NT2/D1 (cell line): ENCODE results near the gene HRH2.

Source experiments
- DNase-seq: peaks from one replicate; pipeline ENCODE4 v3.0.0-alpha.2; 2011; ENCODE audit warnings: low read depth, low spot score
- H3K27me3 ChIP-seq: 2 replicates; pipeline ENCODE4 v1.6.0; 2011; ENCODE audit warnings: mild to moderate bottlenecking; ENCODE audit not compliant: insufficient read length, insufficient read depth
- H3K36me3 ChIP-seq: 2 replicates; pipeline ENCODE4 v1.6.1; 2011; ENCODE audit warnings: mild to moderate bottlenecking, low read length, mixed read lengths; ENCODE audit not compliant: insufficient read depth, insufficient read length
- H3K4me1 ChIP-seq: 2 replicates; pipeline ENCODE4 v1.5.1; 2011; ENCODE audit not compliant: insufficient read depth, insufficient read length
- H3K4me3 ChIP-seq: 2 replicates; pipeline ENCODE4 v1.5.1; 2011; ENCODE audit warnings: low read depth; ENCODE audit not compliant: insufficient read length
- H3K9ac ChIP-seq: 2 replicates; pipeline ENCODE4 v1.6.0; 2011; ENCODE audit warnings: low read depth; ENCODE audit not compliant: insufficient read length
- H3K9me3 ChIP-seq: 2 replicates; pipeline ENCODE4 v1.5.1; 2011; ENCODE audit warnings: mild to moderate bottlenecking, low read length; ENCODE audit not compliant: insufficient read depth
- SUZ12 ChIP-seq: IDR thresholded peaks from 2 replicates; pipeline ENCODE4 v1.6.1; 2011; ENCODE audit not compliant: insufficient read length, insufficient read depth; ENCODE audit errors: extremely low read depth
- YY1 ChIP-seq: IDR thresholded peaks from 2 replicates; pipeline ENCODE4 v1.6.1; 2011; ENCODE audit not compliant: insufficient read length, insufficient read depth
- ZNF274 ChIP-seq: IDR thresholded peaks from 2 replicates; pipeline ENCODE4 v1.6.1; 2011; ENCODE audit warnings: mild to moderate bottlenecking, low read depth, low read length

HRH2 gene

DNA sequence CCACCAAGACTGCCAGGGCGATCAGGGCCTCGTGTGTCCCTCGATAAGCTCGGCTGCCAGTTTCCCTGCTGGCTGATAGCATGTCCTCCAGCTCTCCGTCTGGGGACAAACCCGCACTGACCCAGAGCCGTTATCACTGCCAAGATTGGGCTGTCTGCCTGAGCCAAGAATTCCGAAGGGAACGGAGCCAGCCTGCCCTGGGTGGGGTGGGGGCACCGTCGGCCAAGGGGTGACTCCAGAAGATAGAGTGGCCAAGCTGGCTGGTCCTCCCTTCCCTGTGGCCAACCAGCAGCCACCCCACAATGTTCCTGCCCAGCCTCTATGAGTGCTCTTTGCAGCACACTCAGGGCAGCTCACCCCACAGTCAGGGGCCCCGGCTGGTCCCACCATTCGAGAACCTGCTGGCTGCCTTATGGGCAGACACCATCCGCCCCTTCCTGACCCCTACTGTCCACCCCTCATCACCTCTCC, 29.4 kb downstream of the HRH2 start:
- Histone ChIP-seq H3K9ac (no peak overlapping the region), H3K9me3 (no peaks in the 10 kb centered on the region), H3K4me1 (no peaks in the 10 kb centered on the region), H3K27me3 (no peaks in the 10 kb centered on the region), H3K4me3 (no peak overlapping the region), H3K36me3 (peaks cover 10% of the 10 kb centered on the region)
- DNase-seq: no peak
- no peak for TF ChIP-seq YY1
- TF ChIP-seq SUZ12: no peak
- no peak for TF ChIP-seq ZNF274

DNA sequence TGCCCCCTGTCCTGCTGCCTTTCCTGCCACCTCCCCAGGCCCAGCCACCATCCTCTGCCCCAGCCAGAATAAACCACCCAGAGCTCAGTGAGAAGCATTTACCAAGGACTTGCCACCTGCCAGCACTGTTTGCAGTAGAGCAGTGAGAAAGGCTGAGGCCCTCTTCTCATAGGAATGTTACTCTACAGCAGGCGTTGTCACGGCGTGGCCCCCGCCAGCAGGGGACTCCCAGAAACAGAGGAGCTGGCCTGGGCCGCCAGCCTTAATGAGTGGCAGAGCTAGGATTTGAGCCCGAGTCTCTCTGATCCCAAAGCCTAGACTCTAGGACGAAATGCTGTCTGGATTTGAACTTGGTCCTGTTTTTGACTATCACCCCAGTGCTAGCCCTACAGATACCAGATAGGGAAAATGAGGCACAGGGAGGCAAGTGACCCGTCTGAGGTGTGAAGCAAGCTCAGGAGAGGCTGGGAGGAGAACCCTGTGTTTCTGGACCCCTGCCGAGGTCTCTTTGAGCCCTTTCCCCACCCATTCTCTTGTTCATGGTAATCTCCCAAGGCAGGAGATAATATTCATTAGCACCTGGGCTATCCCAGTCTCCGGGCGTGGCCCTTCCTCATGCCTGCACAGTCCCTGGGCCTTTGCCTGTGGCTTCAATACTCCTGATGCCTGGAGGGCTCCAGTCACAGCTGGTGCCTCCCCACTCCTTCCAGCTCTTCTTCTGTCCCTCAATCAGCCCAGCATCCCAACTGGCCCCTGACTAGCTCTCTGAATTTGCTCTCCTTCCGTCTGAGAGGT, 30.7 kb downstream of the HRH2 start:
- peaks cover 5% of the 10 kb centered on the region for H3K36me3 ChIP-seq
- no peaks in the 10 kb centered on the region for H3K27me3 ChIP-seq
- TF ChIP-seq SUZ12 (no peak), YY1 (no peak), ZNF274 (no peak)
- no peaks in the 10 kb centered on the region for H3K9me3 ChIP-seq
- H3K4me3 ChIP-seq: no peak overlapping the region
- H3K9ac ChIP-seq: no peak overlapping the region
- H3K4me1 ChIP-seq: no peaks in the 10 kb centered on the region
- no peak for DNase-seq

DNA sequence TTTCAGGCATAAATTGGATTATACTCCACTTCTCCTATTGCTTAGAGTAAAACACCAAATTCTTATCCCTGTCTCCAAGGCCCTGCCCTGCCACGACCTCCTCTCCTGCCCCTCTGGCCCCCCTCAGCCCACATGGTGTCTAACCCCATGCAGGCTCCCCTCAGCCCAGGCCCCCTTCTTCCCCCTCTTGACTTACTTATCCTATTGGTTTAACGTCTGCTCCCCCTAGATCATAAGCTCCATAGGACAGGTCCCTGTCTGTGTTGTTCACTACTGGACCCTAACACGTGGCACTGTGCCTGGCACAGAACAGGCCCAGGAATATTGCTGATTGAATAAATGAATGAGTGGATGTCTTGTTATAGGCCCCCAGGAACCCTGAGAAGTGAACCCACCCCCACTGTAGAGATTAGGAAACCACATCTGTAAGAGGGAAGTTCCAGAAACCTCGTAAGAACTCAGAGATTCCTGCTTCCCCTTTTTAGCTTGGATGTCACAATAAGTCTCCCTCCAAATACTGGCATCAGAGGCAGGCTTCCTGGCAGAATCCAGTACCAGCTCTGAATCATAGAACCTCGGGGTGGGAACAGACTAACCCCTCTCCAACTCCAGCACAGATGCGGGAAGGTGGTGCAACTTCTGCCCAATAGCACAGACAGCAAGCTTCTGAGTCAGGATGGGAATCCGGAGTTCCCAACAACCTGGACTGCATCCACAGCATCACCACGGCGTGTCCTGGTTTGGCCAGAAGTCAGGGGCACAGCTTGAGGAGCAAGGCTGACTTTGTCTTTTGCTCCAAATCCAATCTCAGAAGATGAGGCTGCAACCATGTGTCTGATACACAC, 31.5 kb downstream of the HRH2 start:
- Histone ChIP-seq H3K4me3 (no peak overlapping the region), H3K36me3 (no peaks in the 10 kb centered on the region), H3K4me1 (no peaks in the 10 kb centered on the region), H3K27me3 (no peaks in the 10 kb centered on the region), H3K9ac (no peak overlapping the region), H3K9me3 (no peaks in the 10 kb centered on the region)
- DNase-seq: no peak
- TF ChIP-seq ZNF274 (no peak), YY1 (no peak), SUZ12 (no peak)

DNA sequence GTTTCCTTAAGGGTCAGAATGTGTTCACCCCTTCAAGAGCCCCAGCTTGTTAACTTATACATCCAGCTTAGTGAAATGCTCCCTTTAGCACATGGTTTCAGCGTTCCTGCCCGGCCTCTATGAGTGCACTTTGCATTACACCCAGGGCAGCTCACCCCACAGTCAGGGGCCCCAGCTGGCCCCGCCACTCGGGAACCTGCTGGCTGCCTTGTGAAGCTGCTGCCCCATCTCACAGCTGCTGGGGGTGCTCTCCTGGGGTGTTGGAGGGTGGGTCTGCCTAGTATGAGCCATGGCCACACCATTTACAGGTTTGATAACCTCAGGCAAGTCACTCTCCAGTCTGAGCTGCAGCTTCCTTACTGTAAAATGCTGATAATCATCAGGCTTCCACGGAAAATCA, 32.2 kb downstream of the HRH2 start:
- Histone ChIP-seq H3K9me3 (no peaks in the 10 kb centered on the region), H3K27me3 (no peaks in the 10 kb centered on the region), H3K4me3 (no peak overlapping the region), H3K9ac (no peak overlapping the region), H3K36me3 (no peaks in the 10 kb centered on the region), H3K4me1 (no peaks in the 10 kb centered on the region)
- no peak for TF ChIP-seq YY1
- no peak for DNase-seq

DNA sequence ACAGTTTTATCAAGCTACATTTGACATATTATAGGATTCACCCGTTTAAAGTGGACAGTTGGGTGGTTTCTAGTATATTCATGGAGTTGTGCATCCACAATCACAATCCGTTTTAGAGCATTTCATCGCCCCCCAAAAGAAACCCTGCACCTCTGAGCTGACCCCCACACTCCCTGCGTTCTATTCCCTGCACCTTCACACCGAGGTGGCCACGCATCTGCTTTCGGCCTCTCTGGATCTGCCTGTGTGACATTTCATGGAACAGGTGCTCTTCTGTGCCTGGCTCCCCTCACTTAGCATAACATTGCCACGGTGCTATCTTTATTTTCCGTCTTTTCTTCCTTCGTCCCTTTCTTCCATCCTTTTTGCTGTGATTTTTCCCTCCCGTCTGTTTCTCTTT, 32.7 kb downstream of the HRH2 start:
- DNase-seq: no peak
- H3K9ac ChIP-seq: no peak overlapping the region

DNA sequence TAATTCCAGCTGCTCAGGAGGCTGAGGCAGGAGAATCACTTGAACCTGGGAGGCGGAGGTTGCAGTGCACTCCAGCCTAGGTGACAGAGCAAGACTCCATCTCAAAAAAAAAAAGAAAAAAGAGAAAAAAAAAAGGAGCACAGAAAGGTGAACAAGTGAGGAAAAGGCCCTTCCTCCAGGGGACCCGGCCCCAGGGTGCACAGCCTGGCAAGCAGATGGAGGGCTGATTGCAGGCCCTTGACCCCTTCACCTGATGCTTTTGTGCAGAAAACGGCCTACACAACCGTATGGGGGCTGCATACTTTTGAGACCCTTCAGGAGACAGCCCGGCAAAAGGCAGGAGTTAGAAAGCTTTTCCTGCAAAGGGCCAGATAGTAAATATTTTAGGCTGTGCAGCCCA, 33.9 kb downstream of the HRH2 start:
- H3K9me3 ChIP-seq: no peaks in the 10 kb centered on the region
- no peaks in the 10 kb centered on the region for H3K27me3 ChIP-seq
- H3K4me3 ChIP-seq: no peak overlapping the region

More for the DNA sequence above, 32.7 kb downstream of the HRH2 start:
- Histone ChIP-seq H3K4me1 (no peaks in the 10 kb centered on the region), H3K4me3 (no peak overlapping the region), H3K9me3 (no peaks in the 10 kb centered on the region), H3K27me3 (no peaks in the 10 kb centered on the region), H3K36me3 (no peaks in the 10 kb centered on the region)
- no peak for TF ChIP-seq ZNF274

DNA sequence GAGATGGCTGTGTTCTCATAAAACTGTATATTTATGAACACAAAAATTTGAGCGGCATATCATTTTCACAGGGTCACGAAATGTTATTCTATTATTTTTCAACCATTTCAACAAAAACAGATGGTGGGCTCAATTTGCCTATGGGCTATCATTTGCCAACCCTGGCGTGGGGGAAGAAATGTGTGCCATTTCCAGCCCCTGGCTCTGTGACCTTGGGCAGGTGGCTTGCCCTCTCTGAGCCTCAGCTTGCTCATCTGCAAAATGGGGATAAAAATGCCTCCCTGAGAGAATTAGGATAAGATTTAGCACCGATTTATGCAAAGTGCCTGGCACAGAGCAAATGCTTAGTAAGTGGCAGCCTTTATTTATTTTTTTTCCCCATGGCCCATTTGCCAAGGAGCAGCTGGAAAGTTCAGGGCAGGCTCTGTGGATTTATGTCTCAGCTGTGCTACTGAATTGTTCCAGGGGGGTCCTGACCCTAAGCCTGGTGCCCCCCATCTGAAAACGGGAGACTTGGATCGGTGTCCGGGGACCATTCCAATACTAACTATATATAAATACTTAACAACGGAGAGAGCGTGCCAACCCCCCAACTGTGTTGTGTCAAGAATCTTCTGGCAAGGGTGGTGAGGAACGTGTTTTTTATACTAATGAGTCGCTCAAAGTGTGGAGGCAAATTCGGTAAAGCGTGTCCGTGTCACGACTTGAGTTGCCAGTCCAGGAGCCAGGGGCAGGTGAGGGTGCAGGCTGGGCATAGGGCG, 34.5 kb downstream of the HRH2 start:
- TF ChIP-seq SUZ12 (no peak), YY1 (no peak), ZNF274 (no peak)
- Histone ChIP-seq H3K27me3 (no peaks in the 10 kb centered on the region), H3K36me3 (no peaks in the 10 kb centered on the region), H3K4me1 (peaks cover 3% of the 10 kb centered on the region), H3K9ac (no peak overlapping the region), H3K4me3 (no peak overlapping the region), H3K9me3 (no peaks in the 10 kb centered on the region)
- no peak for DNase-seq

More for the DNA sequence above, 33.9 kb downstream of the HRH2 start:
- H3K4me1 ChIP-seq: peaks cover under 1% of the 10 kb centered on the region
- no peaks in the 10 kb centered on the region for H3K36me3 ChIP-seq
- no peak overlapping the region for H3K9ac ChIP-seq
- no peak for DNase-seq
- TF ChIP-seq YY1: no peak
- no peak for TF ChIP-seq ZNF274
- no peak for TF ChIP-seq SUZ12
